NCI-H748 (cell line): ENCODE measurements around the gene PDE4D.

Source experiments
- DNase-seq: peaks from one replicate; lab custom pipeline; 2025; ENCODE audit not compliant: unreplicated experiment; lab: John Stamatoyannopoulos, UW

PDE4D gene

DNA sequence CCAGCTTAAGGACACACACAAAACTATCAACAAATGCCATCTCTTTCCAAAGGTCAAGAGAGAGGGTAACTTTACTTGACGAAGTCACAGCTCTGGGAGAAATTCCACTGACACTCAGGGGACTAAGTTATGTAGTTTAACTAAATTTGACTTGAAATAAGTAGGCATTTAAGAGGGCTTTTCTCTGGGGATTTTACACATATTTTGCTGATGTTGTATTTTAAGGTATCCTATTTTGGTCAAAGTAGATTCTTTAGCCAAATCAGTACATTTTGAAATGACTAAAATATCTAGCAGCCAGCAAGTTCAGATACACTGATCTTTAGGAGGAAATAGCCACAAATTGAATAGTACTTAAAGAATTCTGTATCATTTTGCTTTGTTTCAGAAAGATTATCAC lies 652.0 kb downstream of the PDE4D start:
- no peak for DNase-seq

DNA sequence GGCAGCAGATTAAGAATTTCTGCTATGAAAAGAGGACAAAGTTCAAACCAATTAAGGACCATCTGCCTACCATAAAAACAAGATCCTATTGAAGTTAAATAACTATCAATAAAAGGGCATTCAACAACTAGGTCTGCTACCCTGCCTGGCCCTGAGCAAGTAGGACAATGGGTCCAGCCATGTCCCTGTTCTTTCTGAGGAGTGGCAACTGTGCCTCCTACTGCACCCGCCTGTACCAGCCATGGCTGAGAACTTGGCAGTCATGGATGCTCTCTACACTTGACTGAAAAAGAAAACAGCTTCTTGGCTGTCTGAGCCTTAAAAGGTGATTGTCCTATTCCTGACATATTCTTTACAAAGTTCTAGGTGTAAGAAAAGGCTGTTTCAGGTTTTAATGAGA lies 652.4 kb downstream of the PDE4D start:
- DNase-seq: no peak

DNA sequence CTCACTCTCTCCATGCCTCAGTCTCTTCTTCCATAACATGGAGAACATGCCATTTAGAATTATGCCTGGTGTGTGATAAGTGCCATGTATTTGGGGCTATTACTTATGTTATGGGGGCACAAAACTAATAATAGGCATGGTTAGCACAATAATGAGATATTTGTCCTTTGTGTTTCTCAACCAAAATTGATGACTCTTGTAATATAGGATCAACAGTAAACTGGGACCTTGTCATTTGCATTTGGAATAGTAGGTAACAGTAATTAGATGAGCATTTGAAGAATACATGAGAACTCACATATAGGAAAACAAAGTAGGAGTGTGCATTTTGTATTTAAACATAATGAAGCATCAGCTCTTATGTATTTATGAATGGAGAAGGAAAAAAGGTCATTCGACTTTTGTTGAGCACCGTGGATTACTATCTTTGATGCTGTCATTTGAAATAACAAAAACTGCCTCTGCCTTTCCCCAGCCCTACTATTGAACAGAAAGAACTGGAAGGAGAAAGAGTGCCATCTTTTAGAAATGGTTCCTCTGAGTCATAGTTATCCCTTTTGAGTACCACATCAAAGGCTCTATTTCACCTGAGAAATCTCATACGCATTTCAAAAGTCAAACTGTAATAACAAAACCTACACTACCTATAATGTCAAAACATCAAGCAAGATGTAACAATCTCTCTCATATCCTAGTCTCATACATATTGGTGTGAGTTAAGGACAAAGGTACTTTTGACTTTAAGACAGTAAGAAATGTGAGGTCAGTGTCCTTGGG lies 655.2 kb downstream of the PDE4D start:
- DNase-seq: no peak

DNA sequence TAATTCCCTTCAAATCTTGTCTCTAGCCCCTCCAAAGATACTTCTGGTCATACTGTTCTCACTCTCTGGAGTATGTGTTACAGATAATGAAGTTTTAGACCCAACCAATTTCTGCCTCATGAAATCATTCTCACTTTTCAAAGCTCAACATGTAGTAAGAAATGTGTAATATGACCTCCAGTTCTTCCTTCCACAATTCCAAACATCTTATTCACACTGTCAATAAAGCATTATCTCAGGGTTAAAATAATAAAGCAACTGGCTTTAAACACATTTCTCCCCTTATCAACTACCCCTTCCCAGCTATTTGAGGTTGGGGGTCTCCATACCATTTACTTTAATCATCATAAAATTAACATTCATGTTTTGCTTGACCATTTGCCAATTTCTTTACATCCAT lies 656.5 kb downstream of the PDE4D start:
- no peak for DNase-seq

DNA sequence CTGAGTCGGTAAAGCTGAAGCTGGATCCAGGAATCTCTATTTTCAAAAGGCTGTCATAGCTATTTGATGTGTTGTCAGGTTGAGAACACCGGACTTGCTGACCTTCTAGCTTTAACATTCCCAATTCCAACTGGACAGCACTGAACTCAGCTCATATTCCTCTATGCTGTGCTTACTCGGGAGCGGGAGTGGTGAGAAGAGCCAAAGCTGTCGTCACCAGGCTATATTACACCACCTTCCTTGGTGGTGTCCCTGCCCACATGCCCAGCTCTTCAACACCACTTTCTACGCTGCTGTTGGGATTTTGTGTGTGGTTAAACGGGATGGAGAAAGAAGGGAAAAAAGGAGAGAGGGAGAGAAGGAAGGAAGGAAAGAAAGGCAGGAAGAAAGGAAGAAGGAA lies 657.1 kb downstream of the PDE4D start:
- no peak for DNase-seq

DNA sequence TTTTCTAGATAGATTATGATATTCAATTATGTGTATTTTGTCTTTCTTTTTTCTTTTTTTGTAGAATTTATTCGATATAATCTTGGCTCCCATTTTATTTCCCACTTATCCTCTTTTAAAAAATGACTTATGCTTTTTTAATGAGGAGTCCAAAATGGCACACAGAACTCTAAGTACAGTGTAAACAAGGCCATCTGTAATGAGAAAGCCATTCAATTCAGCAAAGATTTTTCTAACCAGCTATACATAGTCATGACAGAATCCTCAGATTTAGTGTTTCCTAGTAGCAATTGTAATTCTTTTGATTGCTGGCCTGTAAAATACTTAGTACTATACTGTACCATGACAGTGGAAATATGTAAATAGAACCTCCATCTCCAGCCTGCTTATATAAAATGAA lies 659.3 kb downstream of the PDE4D start:
- no peak for DNase-seq

DNA sequence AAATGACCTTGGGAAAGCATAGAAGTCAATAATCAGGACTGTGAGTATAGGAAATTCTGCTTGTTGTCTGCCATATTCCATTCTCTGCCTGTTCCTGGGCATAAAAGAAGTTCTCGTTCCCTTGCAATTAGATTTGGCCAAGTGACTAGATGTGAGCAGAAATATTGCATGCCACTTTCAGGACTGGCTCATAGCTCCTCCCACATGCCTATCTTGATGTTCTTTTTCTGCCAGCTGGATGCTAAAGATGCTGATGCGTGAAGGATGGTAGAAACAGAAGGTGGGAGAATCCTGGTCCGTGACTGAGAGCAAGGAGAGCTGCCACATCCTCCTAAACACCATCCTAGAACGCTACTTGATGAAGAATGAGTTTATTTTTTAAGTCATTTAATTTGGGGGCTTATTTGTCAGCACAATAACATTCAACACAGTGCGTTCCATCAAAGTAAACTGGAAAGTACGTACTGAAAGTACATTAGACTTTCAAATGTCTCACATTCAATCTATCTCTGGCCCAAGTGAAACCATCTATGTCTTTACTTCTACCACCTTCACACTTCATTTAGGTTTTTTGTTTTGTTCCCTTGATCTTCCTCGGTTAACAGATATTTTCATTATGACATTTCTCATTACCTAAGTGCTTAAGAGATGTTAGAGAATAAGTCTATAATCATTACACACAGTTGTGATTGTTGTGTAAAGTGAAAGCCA lies 662.1 kb downstream of the PDE4D start:
- DNase-seq: no peak

DNA sequence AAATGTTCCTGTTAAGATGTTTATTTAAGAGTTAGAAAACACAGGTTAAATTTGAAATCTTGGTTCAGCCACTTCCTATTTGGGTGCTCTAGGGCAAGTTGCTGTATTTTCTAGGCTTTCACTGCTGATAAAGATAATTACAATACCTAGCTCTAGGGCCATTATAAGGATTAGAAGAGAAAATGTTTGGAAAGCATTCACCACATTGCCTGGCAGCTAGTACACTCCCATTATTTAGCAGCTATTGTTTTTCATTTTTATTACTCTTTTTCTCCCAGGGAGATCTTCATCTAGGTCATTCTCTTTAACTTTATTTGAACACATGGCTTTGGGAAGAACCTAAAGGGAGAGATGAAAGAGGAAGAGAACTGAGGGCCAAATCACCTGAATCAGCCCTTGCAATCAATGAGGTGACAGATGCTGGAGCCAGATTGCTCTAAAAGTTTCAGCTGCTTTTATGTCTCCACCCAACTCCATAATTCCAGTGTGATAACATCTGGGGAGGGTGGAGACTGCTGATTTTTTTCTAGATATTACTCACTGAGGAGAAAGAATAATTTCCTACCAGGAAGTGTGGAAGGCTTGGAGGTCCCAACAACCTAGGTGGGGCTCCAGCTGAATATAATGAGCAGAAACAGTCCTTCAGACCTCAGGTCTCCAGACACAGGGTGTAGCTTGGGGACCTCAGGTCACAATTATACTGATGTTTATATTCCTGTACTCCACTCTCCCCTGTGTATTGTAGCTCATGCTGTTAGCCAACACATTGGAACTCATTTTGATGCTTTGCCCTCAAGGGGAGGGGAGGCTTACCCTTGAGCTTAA lies 670.6 kb downstream of the PDE4D start:
- DNase-seq: no peak

DNA sequence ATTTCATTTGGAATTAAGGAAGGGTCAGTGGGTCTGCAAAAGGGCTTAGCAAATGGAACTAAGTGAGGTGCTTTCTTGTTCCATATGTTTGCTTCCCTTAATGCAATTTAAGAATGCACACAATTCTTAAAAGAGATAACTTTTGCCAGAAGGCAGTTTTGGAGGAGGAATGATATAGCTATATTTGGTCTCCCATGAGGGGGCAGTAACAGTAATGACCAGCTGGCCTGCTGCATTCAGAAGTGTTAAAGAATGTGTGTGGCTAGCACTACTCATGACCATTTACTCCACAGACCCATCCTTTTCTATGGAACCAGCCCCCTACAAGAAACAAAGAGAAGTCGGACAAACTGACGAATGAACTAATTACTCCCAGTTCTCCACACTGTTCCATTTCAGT lies 671.8 kb downstream of the PDE4D start:
- no peak for DNase-seq

DNA sequence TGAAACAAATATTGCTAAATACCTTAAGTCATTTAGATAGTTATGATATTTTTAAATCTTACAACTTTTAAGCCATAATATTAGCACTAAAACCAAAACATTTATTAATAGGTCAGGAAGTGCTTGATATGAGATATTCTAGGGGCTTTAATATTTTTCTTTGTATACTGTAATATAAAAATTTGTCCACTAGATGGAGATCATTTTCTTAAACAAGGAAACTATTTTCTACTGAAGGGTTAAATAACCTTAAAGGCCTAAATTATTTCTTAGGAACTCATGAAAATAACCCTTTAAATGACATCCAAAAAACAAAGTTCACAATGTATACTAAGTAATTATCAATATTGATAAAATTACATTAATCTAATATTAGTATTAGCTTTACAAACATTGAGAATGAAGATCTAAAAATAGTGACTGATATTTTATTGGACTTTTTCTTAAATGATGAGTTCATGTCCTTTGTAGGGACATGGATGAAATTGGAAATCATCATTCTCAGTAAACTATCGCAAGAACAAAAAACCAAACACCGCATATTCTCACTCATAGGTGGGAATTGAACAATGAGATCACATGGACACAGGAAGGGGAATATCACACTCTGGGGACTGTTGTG lies 675.0 kb downstream of the PDE4D start:
- no peak for DNase-seq

DNA sequence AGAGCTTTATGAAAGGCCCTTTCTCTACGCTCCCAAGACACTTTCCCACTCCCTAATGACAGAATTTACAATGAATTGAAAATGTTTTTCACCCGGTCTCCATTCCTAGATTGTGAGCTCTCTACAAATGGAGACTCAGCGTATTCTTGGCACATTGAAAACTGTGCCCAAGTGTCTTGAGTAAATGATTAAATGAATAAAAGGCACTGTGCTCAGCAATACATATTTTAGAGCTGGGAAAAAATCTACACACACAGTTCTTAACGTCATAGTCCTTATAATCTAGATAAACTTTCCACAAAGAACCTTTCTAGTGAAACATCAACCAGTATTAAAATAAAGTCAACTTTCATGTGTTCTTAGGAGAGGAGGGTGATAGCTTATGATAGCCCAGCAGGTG lies 676.7 kb downstream of the PDE4D start:
- DNase-seq: no peak

DNA sequence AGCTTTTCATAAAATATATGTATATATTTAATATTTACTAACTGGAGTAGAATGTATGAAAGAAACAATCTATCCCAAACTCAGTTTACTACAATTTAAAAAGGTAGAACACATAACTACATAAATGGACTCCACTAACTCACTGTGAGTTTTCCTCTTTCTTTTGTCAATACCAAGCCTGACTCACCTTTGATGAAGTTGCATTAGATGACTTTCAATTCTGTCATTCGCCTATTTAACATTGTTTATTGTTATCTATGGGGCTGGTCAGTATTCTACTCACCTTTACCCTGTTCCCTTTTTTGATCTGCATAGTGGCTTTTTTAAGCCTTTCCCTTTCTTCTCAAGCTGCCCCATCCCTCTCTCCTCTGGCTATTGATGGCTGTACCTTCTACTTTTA lies 680.9 kb downstream of the PDE4D start:
- no peak for DNase-seq

DNA sequence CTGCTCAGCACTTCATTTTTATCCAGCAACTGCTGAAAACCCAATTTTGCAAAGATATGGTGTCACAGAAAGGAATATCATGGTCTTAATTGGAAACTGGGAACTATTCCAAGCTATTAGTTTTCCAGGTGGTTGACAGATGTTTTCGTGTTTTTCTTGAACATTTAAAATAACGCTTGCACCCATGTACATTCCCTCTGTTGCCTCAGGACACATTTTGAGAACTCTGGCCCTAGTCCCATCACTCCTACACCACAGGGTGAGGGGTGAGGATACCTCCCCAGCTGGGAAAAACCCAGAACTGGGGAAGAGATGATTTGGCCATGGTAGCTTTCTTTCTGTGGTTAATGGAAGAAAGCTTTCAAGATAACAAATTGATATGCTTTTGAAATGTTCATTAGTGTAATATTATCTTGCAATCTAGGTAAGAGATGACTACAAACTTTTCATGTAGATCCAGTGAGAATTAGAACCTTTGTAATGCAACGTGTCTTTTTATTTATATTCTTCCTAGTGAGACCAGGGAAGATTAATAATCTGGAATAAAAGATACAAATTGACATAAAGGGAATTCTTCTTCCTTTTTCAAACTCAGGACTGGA lies 683.7 kb downstream of the PDE4D start:
- DNase-seq: no peak

DNA sequence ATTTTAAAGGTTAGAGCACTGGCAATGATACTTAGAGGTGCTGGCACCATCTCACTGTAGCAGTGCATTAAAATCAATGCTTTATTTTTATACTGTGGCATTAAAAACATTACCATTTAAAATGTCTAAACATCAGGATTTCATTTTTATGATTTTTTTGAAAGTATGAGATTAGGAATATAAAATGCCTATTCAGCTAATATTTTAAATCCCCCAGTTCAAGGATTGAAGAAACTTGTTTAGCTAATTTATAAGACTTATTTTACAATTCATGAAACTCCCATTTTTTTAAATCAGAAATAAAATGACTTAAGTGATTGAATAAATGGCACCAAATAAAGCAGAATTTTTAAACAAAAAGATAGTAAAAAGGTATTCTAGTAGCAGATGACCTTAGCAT lies 685.1 kb downstream of the PDE4D start:
- DNase-seq: no peak

DNA sequence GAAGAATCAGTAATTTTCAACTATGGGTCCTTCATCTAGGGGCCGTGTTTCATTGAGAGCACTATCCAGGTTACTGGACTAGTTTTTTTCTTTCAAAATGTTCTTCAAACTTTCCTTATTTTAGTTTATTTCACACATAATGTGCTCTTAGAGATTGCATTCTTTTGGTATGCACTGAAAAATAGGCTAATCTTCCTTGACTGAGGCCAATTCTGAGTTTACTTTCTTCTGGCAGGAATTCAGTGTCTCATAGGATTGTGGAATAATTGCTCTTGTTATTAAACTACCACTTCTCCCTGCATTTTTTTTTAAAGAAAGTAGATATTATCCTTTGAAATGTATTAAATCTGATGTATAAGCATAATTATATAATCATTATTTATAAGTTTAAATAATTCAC lies 686.1 kb downstream of the PDE4D start:
- no peak for DNase-seq

DNA sequence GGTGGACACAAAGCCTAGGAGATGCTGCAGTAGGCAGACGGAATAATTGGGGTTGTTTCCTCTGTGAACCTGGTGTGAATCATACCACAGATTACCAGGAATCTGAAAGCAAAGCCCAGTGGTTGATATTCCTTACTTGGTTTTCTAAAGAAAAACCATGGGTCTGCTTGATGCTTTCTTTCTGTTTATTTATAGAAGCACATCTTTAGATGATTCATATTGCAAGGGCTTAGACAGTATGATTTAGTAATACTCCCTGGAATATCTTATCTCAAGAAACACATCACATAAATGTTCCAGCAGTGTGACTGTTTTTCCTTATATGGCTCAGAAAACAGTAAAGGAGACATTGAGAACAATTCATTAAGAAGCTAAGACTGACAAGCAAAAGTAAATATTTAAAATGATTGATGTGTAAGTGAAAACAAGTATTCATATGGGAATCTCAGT lies 687.4 kb downstream of the PDE4D start:
- DNase-seq: no peak

DNA sequence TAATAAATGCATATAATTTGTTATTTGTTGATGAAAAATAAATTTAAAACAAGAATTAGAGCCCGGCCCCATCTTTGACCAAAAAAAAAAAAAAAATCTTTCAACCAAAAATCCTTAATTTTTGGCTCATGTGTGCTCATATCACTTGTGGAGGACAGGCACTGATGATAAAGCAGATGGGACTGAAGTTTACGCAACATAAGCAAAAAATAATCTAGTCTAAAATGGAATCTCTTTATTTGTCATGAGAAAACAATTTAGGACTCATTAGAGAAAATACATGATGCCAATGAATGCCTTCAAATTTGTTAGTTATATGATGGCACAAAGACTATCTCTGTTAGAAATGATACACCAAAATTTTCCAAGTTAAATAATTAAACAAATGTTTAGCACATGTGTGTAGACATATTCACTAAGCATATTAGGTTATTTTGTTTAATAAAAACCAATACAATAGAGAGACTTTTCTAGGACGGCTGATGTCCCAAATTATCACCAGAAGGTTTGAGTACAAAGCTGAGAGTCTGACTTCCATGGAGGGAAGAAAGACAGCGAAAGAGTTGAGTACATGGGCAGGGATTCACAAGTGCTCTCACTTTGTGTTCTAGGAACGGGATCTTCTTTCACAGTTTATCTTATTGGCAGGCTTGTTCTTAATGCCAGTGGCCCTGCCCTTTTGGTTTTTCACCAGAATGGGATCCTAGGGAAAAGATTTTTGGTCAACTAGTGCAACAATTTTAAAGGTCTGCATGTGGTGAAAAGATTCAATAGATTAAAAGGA lies 689.2 kb downstream of the PDE4D start:
- DNase-seq: no peak

DNA sequence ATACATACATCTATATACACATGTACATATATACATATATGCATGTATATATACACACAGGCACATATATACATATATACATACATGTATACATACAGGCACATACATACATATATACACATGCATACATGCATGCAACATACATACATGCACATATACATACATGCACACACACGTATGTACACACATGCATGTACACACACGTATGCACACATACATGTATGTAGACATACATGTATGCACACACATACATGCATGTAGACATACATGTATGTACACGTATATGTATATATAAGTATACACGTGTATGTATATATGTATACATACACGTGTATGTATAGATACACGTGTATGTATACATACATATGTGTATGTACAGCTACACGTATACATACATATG lies 693.7 kb downstream of the PDE4D start:
- DNase-seq: no peak

DNA sequence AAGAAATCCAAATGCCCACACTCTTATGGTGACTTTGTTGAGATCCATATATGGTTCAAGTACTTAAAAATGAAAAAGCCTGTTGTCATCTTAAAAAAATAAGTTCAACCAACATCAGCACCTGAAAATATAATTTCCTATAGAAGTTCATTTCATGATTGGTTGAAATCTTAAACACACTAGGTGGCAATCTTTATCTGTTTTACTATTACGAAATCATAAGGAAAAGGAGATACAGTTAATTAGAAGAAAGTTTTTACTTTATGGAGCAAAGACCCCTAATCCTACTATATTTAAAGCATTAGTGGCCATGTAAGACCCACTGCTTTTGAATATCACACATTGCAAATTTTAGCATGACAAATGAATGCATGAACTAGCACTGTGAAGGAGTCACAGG lies 694.7 kb downstream of the PDE4D start:
- DNase-seq: no peak

DNA sequence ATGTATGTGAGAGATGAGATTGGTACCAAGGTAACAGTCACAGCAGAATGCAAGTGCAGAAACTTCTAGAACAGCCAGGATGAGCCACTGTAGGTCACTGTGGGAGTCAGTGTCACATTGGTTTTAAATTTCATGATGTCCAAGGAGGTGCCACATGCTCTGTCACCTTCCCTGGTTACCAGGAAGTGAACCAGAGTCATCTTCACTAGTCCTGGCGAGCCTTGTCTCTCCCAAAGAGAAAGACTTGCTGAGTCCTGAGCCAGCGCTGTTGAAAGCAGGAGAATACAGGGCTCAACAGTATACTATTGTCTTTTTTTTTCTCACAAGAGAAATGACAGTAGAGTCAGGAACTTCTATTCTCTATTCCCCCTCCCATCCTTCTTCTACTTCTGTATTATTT lies 695.2 kb downstream of the PDE4D start:
- no peak for DNase-seq
